HEK293 (cell line): ENCODE measurements around the gene CENPO.

ENCODE experiments used
- CTCF ChIA-PET: fragments of 350-600 bp; formaldehyde crosslinking; extraction: SDS; loops from one replicate; lab custom pipeline; 2021; ENCODE audit warnings: antibody characterized with exemption; lab: Yijun Ruan, JAX
- POLR2A ChIA-PET: fragments of 300-600 bp; formaldehyde crosslinking; extraction: SDS; loops from one replicate; lab custom pipeline; 2020; ENCODE audit warnings: antibody characterized with exemption, inconsistent platforms; lab: Yijun Ruan, JAX
- H3K27ac ChIP-seq: fragments of 200-500 bp; sonication (Bioruptor generic); 2 replicates; pipeline ENCODE4 v1.5.1; 2014; ENCODE audit warnings: low read depth, low read length, control low read depth, inconsistent platforms; ENCODE audit errors: extremely low read depth
- H3K36me3 ChIP-seq, 2 experiments: fragments of 200-500 bp in 1 of 2; sonication (Bioruptor generic) in 1 of 2; 1 replicate in 1 of 2; 2 replicates in 1 of 2; pipeline ENCODE4 v1.5.1; 2014 to 2017; ENCODE audit warnings: inconsistent platforms in 2 of 2, low read length in 2 of 2; ENCODE audit not compliant: control insufficient read depth in 2 of 2, insufficient read depth in 1 of 2
- H3K4me1 ChIP-seq: fragments of 200-500 bp; sonication (Bioruptor generic); 2 replicates; pipeline ENCODE4 v1.5.1; 2014; ENCODE audit warnings: mild to moderate bottlenecking, low read length, inconsistent platforms; ENCODE audit not compliant: control insufficient read depth, insufficient read depth
- H3K4me3 ChIP-seq: 2 replicates; pipeline ENCODE4 v1.5.1; 2011; ENCODE audit warnings: low read depth, mild to moderate bottlenecking, control low read depth, low read length, moderate library complexity
- H3K9me3 ChIP-seq: fragments of 200-500 bp; sonication (Bioruptor generic); 2 replicates; pipeline ENCODE4 v1.5.1; 2014; ENCODE audit warnings: low read depth, low read length, inconsistent platforms; ENCODE audit not compliant: control insufficient read depth, insufficient read depth
- GLIS1 ChIP-seq: fragments of 450-650 bp; formaldehyde crosslinking; IDR thresholded peaks from 2 replicates; pipeline ENCODE4 v1.5.1; 2016; ENCODE audit warnings: missing biosample characterization, missing genetic modification characterization
- HOXD13 ChIP-seq: sonication (generic); formaldehyde crosslinking; IDR thresholded peaks from 2 replicates; pipeline ENCODE4 v1.8.0; 2022; ENCODE audit warnings: missing genetic modification reagents, borderline replicate concordance
- ZEB2 ChIP-seq: fragments of 450-650 bp; formaldehyde crosslinking; IDR thresholded peaks from 2 replicates; pipeline ENCODE4 v1.5.1; 2016; ENCODE audit warnings: missing biosample characterization, missing genetic modification characterization
- ZFP3 ChIP-seq: fragments of 450-650 bp; formaldehyde crosslinking; IDR thresholded peaks from 2 replicates; pipeline ENCODE4 v1.5.1; 2016; ENCODE audit warnings: low read depth, missing biosample characterization, missing genetic modification characterization
- ZNF10 ChIP-seq: fragments of 450-650 bp; formaldehyde crosslinking; IDR thresholded peaks from 2 replicates; pipeline ENCODE4 v1.5.1; 2017; ENCODE audit warnings: missing biosample characterization, missing genetic modification characterization
- ZNF133 ChIP-seq: fragments of 450-650 bp; formaldehyde crosslinking; IDR thresholded peaks from 2 replicates; pipeline ENCODE4 v1.5.1; 2016; ENCODE audit warnings: missing biosample characterization, missing genetic modification characterization
- ZNF341 ChIP-seq: fragments of 450-650 bp; formaldehyde crosslinking; IDR thresholded peaks from 2 replicates; pipeline ENCODE4; 2016; ENCODE audit warnings: low read depth, missing biosample characterization, missing genetic modification characterization
- ZNF426 ChIP-seq: fragments of 450-650 bp; formaldehyde crosslinking; IDR thresholded peaks from 2 replicates; pipeline ENCODE4 v1.5.1; 2017; ENCODE audit warnings: missing biosample characterization, missing genetic modification characterization, mild to moderate bottlenecking, inconsistent platforms, moderate library complexity
- ZNF555 ChIP-seq: fragments of 450-650 bp; formaldehyde crosslinking; conservative IDR thresholded peaks from 2 replicates; pipeline ENCODE4 v1.5.1; 2017; ENCODE audit warnings: missing biosample characterization, mild to moderate bottlenecking, missing genetic modification characterization, inconsistent platforms
- ZNF585B ChIP-seq: fragments of 450-650 bp; formaldehyde crosslinking; IDR thresholded peaks from 2 replicates; pipeline ENCODE4 v1.5.1; 2016; ENCODE audit warnings: missing biosample characterization, missing genetic modification characterization
- ZNF776 ChIP-seq: fragments of 450-650 bp; formaldehyde crosslinking; IDR thresholded peaks from 2 replicates; pipeline ENCODE4 v1.5.0; 2017; ENCODE audit warnings: missing biosample characterization, missing genetic modification characterization, borderline replicate concordance
- ZNF837 ChIP-seq: fragments of 450-650 bp; formaldehyde crosslinking; IDR thresholded peaks from 2 replicates; pipeline ENCODE4 v1.5.1; 2016; ENCODE audit warnings: missing biosample characterization, missing genetic modification characterization
- TF ChIP-seq, protein P1 (sequence below): fragments of 450-650 bp; formaldehyde crosslinking; IDR thresholded peaks from 2 replicates; pipeline ENCODE4 v1.5.1; 2016; ENCODE audit warnings: missing biosample characterization, missing genetic modification characterization
- TF ChIP-seq, protein P2 (sequence below): fragments of 450-650 bp; formaldehyde crosslinking; IDR thresholded peaks from 2 replicates; pipeline ENCODE4 v1.5.1; 2017; ENCODE audit warnings: missing biosample characterization, missing genetic modification characterization
- TF ChIP-seq, protein P3 (sequence below): fragments of 450-650 bp; formaldehyde crosslinking; IDR thresholded peaks from 2 replicates; pipeline ENCODE4 v1.5.1; 2016; ENCODE audit warnings: missing biosample characterization, missing genetic modification characterization, borderline replicate concordance
- TF ChIP-seq, protein P4 (sequence below): fragments of 450-650 bp; formaldehyde crosslinking; IDR thresholded peaks from 2 replicates; pipeline ENCODE4 v1.5.1; 2017; ENCODE audit warnings: missing biosample characterization, missing genetic modification characterization
- TF ChIP-seq, protein P5 (sequence below): fragments of 450-650 bp; formaldehyde crosslinking; IDR thresholded peaks from 2 replicates; pipeline ENCODE4 v1.5.1; 2016; ENCODE audit warnings: missing biosample characterization, missing genetic modification characterization, borderline replicate concordance

The CENPO gene

DNA sequence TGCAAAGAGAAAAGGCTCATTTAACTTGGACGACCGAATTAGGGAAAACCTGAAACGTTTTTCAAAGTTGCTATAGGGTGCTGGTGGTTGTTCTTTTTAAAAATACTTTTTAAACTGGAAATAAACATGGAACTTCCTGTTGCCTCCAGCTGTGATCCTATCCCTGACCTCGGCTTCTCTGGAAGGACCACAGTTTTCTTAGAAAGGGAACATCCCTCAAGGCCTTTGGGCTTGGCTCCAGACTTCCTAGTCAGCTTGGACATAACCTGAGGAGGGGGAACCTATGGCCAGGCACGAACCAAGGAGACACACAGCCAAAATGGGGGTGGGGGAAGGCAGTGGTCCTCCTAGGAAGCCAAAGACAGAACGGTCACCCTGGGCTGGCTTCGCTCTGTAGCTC, 57.7 kb downstream of the CENPO start:
- Histone ChIP-seq H3K4me3 (no peak overlapping the region), H3K4me1 (no peaks in the 10 kb centered on the region; the same call in 1 of the 2 replicates), H3K36me3 (peaks cover 0 to 21% of the 10 kb centered on the region in 2 experiments; a peak in 1 of 3 replicates), H3K27ac (no peak overlapping the region), H3K9me3 (no peaks in the 10 kb centered on the region)
- ChIA-PET CTCF (interaction anchor here (0.8 kb wide), 1 partner anchor 25 kb away, joined by 4 read pairs; no protein-coding TSS in a partner anchor), POLR2A (no interaction called here)
- no peak for TF ChIP-seq ZNF133 (tag by site-specific recombination)
- no peak for TF ChIP-seq ZNF837 (tag by site-specific recombination)
- TF ChIP-seq, protein P1, sequence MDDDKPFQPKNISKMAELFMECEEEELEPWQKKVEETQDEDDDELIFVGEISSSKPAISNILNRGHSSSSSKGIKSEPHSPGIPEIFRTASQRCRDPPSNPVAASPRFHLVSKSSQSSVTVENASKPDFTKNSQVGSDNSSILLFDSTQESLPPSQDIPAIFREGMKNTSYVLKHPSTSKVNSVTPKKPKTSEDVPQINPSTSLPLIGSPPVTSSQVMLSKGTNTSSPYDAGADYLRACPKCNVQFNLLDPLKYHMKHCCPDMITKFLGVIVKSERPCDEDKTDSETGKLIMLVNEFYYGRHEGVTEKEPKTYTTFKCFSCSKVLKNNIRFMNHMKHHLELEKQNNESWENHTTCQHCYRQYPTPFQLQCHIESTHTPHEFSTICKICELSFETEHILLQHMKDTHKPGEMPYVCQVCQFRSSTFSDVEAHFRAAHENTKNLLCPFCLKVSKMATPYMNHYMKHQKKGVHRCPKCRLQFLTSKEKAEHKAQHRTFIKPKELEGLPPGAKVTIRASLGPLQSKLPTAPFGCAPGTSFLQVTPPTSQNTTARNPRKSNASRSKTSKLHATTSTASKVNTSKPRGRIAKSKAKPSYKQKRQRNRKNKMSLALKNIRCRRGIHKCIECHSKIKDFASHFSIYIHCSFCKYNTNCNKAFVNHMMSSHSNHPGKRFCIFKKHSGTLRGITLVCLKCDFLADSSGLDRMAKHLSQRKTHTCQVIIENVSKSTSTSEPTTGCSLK (tag by site-specific recombination), result no peak
- TF ChIP-seq ZNF585B (tag by site-specific recombination), result no peak
- TF ChIP-seq, protein P2, sequence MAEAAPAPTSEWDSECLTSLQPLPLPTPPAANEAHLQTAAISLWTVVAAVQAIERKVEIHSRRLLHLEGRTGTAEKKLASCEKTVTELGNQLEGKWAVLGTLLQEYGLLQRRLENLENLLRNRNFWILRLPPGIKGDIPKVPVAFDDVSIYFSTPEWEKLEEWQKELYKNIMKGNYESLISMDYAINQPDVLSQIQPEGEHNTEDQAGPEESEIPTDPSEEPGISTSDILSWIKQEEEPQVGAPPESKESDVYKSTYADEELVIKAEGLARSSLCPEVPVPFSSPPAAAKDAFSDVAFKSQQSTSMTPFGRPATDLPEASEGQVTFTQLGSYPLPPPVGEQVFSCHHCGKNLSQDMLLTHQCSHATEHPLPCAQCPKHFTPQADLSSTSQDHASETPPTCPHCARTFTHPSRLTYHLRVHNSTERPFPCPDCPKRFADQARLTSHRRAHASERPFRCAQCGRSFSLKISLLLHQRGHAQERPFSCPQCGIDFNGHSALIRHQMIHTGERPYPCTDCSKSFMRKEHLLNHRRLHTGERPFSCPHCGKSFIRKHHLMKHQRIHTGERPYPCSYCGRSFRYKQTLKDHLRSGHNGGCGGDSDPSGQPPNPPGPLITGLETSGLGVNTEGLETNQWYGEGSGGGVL (tag by site-specific recombination), result no peak
- no peak for TF ChIP-seq ZNF776 (tag by site-specific recombination)
- TF ChIP-seq, protein P3, sequence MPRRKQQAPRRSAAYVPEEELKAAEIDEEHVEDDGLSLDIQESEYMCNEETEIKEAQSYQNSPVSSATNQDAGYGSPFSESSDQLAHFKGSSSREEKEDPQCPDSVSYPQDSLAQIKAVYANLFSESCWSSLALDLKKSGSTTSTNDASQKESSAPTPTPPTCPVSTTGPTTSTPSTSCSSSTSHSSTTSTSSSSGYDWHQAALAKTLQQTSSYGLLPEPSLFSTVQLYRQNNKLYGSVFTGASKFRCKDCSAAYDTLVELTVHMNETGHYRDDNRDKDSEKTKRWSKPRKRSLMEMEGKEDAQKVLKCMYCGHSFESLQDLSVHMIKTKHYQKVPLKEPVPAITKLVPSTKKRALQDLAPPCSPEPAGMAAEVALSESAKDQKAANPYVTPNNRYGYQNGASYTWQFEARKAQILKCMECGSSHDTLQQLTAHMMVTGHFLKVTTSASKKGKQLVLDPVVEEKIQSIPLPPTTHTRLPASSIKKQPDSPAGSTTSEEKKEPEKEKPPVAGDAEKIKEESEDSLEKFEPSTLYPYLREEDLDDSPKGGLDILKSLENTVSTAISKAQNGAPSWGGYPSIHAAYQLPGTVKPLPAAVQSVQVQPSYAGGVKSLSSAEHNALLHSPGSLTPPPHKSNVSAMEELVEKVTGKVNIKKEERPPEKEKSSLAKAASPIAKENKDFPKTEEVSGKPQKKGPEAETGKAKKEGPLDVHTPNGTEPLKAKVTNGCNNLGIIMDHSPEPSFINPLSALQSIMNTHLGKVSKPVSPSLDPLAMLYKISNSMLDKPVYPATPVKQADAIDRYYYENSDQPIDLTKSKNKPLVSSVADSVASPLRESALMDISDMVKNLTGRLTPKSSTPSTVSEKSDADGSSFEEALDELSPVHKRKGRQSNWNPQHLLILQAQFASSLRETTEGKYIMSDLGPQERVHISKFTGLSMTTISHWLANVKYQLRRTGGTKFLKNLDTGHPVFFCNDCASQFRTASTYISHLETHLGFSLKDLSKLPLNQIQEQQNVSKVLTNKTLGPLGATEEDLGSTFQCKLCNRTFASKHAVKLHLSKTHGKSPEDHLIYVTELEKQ (tag by site-specific recombination), result no peak
- no peak for TF ChIP-seq ZNF426
- TF ChIP-seq, protein P4, sequence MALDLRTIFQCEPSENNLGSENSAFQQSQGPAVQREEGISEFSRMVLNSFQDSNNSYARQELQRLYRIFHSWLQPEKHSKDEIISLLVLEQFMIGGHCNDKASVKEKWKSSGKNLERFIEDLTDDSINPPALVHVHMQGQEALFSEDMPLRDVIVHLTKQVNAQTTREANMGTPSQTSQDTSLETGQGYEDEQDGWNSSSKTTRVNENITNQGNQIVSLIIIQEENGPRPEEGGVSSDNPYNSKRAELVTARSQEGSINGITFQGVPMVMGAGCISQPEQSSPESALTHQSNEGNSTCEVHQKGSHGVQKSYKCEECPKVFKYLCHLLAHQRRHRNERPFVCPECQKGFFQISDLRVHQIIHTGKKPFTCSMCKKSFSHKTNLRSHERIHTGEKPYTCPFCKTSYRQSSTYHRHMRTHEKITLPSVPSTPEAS (tag by site-specific recombination), result no peak
- no peak for TF ChIP-seq ZEB2 (tag by site-specific recombination)
- TF ChIP-seq ZNF555 (tag by site-specific recombination), result no peak
- TF ChIP-seq, protein P5, sequence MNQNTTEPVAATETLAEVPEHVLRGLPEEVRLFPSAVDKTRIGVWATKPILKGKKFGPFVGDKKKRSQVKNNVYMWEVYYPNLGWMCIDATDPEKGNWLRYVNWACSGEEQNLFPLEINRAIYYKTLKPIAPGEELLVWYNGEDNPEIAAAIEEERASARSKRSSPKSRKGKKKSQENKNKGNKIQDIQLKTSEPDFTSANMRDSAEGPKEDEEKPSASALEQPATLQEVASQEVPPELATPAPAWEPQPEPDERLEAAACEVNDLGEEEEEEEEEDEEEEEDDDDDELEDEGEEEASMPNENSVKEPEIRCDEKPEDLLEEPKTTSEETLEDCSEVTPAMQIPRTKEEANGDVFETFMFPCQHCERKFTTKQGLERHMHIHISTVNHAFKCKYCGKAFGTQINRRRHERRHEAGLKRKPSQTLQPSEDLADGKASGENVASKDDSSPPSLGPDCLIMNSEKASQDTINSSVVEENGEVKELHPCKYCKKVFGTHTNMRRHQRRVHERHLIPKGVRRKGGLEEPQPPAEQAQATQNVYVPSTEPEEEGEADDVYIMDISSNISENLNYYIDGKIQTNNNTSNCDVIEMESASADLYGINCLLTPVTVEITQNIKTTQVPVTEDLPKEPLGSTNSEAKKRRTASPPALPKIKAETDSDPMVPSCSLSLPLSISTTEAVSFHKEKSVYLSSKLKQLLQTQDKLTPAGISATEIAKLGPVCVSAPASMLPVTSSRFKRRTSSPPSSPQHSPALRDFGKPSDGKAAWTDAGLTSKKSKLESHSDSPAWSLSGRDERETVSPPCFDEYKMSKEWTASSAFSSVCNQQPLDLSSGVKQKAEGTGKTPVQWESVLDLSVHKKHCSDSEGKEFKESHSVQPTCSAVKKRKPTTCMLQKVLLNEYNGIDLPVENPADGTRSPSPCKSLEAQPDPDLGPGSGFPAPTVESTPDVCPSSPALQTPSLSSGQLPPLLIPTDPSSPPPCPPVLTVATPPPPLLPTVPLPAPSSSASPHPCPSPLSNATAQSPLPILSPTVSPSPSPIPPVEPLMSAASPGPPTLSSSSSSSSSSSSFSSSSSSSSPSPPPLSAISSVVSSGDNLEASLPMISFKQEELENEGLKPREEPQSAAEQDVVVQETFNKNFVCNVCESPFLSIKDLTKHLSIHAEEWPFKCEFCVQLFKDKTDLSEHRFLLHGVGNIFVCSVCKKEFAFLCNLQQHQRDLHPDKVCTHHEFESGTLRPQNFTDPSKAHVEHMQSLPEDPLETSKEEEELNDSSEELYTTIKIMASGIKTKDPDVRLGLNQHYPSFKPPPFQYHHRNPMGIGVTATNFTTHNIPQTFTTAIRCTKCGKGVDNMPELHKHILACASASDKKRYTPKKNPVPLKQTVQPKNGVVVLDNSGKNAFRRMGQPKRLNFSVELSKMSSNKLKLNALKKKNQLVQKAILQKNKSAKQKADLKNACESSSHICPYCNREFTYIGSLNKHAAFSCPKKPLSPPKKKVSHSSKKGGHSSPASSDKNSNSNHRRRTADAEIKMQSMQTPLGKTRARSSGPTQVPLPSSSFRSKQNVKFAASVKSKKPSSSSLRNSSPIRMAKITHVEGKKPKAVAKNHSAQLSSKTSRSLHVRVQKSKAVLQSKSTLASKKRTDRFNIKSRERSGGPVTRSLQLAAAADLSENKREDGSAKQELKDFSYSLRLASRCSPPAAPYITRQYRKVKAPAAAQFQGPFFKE (tag by site-specific recombination), result no peak
- no peak for TF ChIP-seq GLIS1 (tag by site-specific recombination)
- no peak for TF ChIP-seq ZNF341 (tag by site-specific recombination)
- no peak for TF ChIP-seq ZFP3 (tag by site-specific recombination)
- no peak for TF ChIP-seq ZNF10 (tag by site-specific recombination)
- no peak for TF ChIP-seq HOXD13
